NK-92 (cell line): Measurements from ENCODE around the gene TIMP3.

Source experiments
- DNase-seq: peaks from one replicate; lab custom pipeline; 2025; ENCODE audit not compliant: unreplicated experiment; lab: John Stamatoyannopoulos, UW

The TIMP3 gene

DNA sequence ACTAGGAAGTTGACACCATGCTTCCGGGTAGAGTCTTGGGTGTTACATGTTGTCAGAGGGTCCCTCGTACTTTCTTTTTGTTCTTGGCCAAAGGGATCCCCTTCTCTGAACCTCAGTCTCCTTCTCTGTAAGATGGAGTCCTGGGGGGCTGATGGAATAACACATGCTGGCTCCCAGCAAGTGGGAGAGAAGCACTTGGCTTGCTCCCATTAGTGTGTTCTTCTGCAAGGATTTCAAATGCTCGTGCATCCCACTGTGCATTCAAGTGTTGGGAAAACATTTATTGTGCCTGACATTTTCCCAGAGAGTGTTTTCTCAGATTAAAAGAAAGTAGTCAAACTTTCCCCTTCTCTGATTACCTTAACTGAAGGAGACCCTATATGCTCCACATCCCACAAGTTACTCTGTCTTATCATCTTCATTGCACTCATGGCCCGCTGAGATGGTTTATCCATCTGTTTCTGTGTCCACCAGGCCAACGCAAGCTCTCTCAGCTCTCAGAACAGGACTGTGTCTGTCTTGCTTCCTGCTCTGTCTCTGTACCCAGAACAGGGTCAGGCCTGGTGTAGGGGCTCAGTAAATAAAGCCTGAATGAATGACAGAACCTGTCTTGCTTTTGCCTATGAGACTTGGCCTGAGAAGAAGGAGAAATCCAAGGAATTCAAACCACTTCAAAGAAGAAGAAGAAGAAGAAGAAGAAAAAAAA is 16.0 kb upstream of the TIMP3 start:
- no peak for DNase-seq

DNA sequence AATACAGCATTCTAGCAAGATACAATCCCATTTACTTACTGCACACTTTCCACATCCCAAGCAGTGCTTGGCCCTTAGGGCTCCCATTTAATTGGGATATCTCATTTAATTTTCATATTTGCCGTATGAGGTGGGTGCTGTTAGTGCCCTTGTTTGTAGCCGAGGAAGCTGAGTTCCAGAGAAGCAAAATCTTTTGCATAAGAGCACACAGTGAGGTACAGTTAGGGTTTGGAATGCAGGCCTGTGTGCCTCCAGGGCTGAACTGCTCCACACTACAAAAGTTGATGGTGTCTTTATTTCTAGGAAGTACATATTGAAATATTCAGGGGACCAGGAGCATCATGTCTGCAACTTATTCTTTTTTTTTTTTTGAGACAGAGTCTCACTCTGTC is 15.5 kb upstream of the TIMP3 start:
- no peak for DNase-seq

DNA sequence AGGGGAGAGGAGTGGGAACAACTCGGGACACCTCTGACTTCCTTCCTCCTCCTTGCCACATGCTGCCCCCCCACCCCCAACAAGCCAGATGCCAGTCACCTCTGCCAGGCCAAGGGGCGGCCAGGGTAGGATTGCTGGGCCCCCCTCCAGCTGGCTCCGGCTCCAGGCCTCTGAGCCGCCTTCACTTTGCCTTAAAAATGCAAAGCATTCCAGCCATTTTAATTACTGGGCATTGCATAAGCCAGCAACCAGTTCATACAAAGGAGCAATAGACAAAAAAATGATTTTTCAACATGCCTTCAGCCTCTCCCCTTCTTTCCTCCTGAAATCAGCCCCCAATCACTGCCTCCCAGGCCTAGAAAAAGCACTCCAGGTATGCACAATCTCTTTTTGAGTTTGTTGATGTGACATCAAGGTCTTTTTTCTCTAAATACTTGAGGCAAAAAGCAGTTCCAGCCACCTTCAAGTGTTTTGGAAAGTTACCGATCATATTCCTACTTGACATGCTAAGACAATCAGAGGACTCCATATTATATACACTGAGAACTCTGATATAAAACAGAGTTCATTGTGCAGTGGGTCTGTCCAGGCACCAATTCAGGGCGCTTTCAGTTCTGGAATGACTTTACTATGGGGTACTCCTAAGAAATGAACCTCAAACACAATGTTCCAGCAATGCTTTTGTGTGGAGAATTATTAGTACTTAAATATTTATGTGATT is 12.4 kb upstream of the TIMP3 start:
- no peak for DNase-seq

DNA sequence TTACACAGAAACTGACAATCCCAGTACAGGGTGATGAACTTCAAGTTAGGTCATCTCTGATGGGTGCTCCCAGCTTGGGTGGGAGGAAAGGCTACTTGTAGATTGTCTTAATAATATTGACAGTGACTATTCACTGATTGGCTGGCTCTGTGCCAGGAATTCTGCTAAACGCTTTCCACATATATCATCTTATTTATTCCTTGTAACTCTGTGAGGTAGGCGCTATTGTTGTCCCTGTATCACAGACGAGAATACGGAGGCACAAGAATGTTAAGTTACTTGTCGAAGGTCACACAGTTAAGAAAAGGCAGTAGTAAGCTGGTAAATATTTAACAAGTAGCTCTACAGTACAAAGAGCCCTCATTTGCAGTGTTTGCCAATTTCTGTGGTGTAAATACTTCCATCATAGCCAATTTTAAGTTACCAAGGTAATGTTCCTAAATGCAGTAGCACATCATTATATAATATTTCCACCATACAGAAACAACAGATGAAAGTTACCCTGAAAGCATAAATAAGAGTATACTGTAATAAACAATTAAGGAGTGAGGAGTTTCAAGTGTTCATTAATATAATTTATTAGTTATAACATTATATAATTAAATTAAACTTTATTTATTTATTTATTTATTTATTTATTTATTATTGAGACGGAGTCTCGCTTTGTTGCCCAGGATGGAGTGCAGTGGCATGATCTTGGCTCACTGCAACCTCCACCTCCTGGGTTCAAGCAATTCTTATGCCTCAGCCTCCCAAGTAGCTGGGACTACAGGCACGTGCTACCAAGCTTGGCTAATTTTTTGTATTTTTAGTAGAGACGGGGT is 11.5 kb upstream of the TIMP3 start:
- DNase-seq = no peak

DNA sequence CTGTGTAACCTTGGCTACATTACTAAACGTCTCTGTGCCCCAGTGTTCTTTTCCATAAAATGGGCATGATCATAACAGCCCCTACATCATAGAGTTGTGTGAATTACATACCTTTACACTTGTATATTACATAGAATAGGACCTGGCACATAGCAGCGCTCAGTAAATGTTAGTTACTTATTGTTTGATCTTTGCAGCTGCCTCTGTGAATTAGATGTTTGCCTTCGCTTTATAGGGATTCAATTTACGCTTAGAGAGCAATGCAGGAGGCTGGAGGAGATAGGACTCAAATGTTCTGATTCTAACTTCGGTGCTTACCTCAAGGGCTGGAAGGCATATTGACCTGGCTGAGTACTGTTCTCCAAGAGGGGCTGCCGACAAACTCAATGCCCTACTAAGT is 10.4 kb upstream of the TIMP3 start:
- DNase-seq = no peak

DNA sequence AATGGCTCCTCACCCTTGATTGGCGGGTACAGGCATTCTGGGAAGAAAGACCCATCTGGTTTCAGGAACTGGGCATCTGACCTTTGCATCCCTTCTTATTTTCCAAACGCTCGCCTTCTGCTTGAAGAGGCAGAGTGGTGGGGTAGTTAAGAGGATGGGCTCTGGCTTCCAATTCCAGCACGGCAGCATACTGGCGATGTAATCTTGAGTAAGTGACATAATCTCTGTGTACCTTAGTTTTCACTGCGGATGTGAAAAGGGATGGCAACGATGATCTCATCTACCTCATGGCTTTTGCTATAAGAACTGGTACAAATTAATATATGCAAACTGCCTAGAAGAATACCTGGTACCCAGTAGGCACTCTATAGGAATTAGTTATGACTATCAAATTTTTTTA is 10.0 kb upstream of the TIMP3 start:
- DNase-seq = no peak

DNA sequence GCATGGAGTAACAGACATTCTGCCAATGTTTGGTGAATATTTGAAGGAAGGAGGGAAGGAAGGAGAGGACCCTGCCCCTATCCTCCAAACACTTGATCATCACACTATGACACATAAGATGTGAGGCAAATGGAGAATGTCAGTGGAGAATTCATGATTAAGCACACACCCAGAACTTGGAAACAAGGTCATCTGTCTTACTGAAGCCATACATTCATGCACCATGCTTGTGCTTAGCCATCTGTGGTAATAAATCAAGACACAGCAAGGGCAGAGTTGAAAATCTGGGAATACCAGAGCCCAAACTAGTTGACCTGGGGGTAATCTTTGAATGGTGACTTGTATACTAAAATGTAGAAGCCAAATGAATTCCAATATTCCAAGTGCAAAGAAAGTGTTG is 7.9 kb upstream of the TIMP3 start:
- DNase-seq = no peak

DNA sequence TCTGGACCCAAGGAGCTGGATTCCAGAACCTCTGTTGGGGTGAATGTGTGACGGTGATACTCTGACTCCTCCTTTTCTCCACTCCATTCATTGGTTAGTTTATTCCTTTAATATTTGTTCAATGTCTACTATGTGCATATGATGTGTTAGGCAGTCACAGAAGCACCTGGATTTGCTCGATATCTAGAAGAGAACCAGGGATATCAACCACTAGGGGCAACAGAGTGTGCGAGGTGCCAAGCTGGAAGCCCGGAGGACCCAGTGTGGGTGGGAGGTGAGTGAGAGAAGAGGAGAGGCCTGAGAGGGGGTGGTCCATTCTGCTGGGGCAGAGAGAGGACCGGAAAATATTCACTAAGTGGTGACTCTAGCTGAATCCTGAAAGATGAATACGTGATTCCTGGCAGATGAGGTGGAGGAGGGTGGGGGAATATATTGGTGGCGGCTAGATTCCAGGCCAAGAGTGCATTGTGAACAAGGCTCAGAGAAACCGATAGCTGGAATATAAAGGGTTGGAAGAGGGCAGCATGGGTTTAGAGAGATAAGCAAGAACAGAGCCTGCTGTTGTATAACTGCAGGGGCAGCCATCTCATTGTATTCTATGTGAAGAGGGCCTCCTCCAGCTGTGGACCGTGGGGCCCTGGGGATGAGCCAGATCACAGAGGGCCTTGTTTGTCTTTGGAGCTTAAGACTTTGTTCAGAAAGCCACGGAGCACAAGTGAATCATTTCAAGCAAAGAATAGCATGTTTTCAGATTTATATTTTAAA is 6.9 kb upstream of the TIMP3 start:
- no peak for DNase-seq

DNA sequence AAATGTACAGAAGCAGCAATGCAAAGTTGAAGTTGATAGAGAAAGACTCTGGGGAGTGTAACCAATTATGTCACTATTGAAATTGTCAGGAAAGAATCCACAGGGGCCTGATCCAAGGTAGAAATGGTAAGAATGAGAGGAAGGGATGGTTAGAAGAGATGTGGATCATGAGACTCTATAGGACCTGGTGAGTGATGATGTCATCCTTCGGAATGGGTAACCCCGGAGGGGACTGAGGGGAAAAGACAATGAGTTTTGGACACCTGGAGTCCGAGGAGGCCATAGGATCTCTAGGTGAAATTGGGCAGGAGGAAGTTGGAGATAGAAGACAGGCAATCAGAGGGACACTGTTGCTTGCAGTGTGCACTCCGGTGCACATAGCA is 6.3 kb upstream of the TIMP3 start:
- DNase-seq = no peak

DNA sequence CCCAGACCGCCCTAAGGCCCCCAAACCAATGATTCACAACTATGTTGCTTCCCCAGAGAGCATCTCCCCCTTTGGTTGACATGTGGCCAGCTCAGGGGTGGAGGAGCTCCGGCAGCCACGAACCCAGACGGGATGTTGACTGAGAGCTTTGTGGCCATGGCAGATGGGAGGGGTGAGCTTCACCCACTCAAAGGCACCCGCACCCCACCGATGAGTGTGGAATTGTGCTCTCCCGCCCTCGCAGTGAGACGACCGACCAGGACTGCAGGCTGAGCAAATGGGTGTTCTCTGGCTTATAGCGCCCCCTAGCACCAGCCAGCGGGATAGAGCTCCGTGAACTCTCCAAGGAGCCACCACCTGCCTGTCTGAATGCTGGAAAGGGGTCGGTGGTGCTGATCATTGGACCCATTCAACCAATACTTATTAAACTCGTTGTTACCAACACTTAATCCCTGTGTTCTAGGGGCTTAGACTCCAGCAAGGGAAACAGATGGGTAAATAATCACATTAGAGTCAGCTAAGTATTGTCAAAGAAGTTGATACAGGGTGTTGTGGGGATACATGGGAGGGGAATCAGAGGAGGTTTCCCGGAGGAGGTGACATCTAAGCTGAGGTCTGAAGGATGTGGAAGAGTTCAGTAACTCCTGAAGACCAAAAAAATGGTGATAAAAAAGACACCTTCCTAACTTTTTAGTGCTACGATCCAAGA is 4.5 kb upstream of the TIMP3 start:
- DNase-seq = no peak

DNA sequence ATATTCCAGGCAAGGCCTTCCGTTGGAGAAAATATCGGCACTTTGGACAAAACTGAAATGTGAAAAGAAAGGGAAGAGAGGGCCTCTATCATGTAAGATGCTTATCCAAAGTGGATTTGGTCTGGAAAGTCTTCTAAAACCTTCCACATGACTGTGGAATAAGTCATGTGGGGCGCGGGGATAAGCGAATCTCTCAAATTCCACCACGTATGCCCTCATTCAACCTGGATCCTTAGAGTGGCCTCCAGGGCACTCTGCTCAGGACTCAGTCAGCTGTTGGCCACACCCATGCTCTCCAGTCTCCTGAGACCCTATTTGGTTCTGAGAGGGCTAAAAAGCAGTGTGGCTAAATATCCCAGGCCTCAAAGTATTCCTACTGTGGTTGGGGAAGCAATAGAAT is 2.0 kb upstream of the TIMP3 start:
- DNase-seq = no peak

DNA sequence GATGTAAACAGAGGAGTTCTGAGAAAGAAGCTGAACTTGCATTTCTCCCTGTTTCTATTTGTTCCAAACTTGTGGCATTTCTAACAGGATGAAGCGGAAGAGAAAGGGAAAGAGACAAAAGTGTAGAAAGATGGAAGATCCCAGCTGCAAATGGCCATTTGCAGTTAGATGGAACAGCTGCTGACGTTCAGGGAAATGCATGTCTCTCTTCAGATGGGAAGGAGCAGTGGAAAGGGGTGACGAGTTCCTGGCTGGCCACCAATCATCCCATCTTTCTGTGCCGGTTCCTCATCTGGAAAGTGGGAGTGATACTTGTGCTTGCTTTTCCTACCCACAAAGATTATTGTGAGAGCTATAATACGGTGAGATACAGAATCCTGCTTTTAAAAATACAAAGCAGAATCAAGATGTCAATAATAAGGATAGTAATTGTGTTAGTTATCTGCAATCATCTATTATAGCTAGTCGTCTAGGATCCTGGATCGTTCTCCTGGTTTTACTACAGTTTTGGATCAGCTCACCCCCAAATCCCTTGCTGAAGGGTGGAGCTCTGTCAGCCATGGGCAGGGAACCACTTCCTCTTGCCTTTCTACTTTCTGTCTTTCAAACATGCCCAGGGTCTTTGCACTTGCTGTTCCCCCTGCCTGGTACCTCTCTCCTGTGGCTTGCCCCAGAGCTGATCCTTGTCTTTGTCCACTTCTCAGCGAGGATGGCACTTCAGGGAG is 1.2 kb upstream of the TIMP3 start:
- no peak for DNase-seq

DNA sequence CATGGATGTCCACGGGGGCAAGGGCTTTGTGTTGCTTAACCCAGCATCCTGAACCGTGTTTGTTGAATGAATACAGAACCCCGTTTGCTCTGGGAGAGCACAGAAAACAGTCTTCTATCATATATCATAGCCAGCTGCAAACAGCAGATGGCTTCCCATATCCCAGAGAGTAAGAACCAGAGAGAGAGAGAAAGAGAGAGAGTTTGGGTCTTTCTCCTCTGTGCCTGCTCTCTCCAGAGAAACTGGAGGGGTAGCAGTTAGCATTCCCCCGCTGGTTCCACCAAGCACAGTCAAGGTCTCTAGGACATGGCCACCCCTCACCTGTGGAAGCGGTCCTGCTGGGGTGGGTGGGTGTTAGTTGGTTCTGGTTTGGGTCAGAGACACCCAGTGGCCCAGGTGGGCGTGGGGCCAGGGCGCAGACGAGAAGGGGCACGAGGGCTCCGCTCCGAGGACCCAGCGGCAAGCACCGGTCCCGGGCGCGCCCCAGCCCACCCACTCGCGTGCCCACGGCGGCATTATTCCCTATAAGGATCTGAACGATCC is 440 bp upstream of the TIMP3 start:
- DNase-seq = no peak

DNA sequence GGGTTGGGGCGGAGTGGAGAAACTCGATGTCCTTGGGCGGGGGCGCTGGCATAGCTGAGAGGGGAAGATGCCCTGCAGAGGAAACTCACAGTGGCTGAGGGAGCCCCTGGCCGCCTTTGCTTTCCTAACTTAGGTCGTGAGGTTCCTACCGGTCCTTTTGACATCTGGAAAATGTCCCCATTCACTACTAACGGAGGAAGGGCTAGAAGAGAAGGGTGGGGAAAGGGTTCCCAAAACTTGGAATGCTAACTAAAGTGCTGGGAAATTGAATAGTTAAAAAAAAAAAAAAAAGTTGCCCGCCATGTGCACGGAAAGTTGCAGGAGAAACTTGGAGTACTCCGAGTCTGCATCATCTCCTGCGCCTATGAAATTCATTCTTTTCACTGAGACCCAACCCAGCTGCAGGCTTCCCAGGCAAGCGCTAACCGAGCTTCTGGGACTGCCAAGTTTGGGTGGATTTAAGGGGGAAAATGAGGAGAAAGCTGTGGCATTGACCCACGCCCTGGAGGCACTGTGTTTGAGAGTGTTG is 796 bp downstream of the TIMP3 start:
- DNase-seq = no peak

DNA sequence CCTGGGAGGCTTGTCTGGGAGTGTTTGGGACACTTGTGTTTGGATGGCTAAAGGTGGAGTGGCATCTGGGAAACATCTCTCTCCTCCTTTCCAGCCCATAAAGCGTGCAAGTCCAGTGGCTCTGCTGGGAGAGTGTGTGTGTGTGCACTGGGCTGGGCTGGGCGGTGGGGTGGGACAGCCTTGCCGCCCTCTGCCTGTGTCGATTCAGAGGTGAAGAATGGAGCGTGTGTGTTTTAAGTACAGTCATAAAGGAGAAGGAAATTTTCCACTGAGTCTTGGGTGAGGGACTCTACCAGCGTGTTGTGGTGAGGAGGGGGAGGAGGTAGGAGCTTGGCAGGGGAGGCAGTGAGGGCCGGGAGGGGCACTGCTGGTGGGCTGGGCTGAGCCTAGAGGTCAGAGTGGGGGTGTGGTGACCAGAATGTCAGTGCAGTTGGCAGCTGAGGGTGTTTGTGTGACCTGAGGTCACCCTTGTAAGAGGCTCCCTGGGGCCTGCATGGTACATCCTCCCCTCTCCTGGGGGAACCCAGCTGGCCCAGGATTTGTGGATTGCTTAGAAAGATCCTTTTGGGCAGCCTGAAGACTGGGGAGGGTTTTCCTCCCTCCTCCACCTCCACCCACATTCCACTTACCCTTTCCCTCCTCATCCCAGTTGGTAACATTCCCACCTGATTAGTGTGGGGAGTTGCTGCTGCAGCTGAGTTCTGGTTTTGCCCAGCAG is 1.7 kb downstream of the TIMP3 start:
- DNase-seq = no peak

DNA sequence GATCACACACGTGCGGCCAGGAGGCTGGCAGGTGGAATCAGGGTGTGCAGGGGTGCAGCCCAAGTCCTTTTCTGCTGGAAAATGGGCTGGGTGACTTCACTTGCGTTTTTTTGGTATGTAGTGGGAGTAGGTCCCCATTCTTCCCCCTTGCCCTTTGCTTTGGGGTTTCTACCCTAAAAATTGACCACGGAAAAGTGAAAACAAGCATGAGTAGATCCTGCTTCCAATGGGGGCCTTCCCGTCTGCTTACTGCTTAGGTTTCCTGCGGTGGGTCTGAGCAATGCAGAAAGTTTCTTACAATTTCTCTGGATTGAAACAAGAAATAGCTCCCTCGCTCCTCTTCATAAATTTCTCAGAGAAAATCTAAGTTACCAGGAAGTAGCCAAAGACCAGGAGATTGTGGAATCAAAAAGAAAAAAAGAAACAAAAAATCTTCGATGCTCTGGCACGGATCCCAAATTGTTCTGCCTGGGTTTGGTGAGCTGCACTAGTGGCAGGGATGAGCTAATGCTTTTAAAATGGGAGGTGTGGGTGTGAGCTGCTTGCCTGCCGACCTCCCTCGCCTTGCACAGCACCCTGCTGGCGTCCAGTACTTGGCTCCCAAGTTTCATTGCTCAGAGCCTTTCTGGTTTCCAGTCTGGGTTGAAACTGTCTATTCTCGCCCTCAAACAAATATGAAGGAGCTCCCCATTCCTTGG is 2.4 kb downstream of the TIMP3 start:
- no peak for DNase-seq

DNA sequence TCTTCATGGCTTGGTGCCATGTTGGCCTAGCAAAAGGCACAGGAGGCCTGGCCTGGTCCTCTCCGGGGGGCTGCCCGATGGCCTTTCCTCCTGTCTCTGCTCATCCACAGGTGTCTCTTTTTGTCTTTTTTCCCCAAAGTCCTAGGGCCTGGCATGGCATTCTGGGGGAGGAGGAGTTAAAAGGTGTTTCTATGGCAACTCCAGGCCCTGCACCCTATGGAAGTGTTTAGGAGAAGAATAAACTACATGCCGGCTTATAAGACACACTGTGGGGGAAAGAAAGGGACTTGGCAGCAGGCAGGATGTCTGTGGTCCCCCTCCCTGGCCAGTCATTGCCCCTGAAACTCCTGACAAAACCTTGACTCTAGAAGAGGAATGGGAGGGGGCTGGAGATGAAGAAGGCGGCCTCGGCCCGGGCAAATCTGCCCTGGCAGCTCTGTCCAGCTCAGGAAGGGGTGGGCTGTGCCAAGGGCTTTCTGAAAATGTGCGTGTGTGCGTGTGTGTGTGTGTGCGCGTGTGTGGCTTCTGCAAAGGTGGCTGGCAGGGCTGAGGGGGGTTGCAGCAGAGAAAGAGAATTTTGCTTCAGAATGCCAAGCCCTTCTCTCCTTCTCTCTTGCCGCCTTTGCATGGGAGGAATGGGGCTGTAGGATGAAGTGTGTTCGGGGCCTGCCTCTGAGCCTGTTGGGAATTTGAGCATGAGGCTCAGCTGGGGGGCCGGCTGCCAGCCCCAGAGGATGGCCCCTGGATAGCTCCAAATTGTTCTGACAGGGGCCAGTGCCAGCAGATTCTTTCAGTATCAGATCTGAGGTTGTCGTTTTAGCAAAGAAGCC is 3.2 kb downstream of the TIMP3 start:
- DNase-seq = no peak
